Tibial nerve (tissue), 3 donors: Measurements from ENCODE around the gene CYSLTR2.

Experiments used
- CTCF ChIP-seq, 5 experiments: fragments of 200-600 bp in 3 of 5; fragments of 450-650 bp in 2 of 5; sonication (generic) in 3 of 5; IDR thresholded peaks; one replicate each; pipeline ENCODE4 v1.5.1; 2016 to 2019; ENCODE audit warnings: antibody characterized with exemption in 5 of 5, mild to moderate bottlenecking in 3 of 5, moderate library complexity in 2 of 5
- POLR2A ChIP-seq, 2 donors: fragments of 450-650 bp; IDR thresholded peaks; one replicate each; pipeline ENCODE4 v1.6.1; 2017; ENCODE audit warnings: antibody characterized with exemption in 2 of 2, mild to moderate bottlenecking in 2 of 2, moderate library complexity in 2 of 2

- no peak for TF ChIP-seq CTCF (IDR thresholded peaks at IDR 0.05)
- TF ChIP-seq POLR2A (IDR thresholded peaks at IDR 0.05): no peak
These were observed 73.0 kb downstream of the CYSLTR2 start for GRCh38 chr13:48726711-48727110.
